GM18951 (cell line): ENCODE results near the gene CTSH.

Experiments used
- POLR2A ChIP-seq: IDR thresholded peaks from 4 replicates; pipeline ENCODE4 v1.6.1; 2011; ENCODE audit warnings: mild to moderate bottlenecking; ENCODE audit not compliant: insufficient read length, insufficient read depth; ENCODE audit errors: extremely low read depth
- in situ Hi-C: fragments of 300-500 bp; cut with MboI; formaldehyde crosslinking; loops from one replicate; pipeline ENCODE4 v1.12.0; 2022; ENCODE audit warnings: low sequenced_read_pairs, mixed read lengths, inconsistent platforms; ENCODE audit not compliant: unreplicated experiment

CTSH gene

DNA sequence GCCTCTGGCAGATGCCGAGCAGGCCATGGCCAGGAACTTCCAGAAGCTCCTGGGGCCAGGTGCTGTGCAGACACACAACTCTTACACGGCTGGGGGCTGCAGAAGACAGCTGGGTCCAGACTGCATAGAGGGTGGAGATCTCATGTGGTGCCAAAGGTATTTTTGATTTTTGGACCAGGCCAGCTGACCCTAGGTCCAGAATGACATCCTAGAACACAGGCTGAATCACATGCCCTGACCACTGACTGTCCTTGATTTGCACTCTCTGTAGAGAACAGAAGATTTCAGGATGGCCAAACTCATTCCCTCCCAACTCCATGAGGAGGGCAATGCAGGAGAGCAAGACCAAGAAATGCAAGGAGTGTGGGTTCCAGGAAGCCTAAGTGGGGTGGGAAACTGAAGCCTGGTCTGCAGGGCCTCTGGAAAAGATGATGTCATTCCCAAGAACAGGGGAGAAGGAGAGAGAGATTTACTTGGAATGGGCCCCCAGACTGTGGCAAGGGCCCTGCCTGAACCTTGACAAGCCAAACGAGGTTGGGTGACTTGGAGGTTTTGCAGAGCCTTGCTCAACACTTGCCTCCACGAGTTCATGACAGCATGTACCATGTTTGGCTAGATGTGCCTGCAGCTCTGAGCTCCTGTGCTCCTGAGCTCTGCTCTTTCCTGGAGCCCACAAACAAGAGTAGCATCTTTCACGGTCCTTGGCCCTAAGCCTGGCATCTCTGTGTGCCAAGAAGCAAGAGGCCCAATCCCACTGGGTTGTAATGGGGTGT is 38.5 kb upstream of the CTSH start:
- no peak for TF ChIP-seq POLR2A
- in situ Hi-C loops, result loop anchor here (10.0 kb wide), 1 partner anchor 69 kb away; no protein-coding TSS in a partner anchor

DNA sequence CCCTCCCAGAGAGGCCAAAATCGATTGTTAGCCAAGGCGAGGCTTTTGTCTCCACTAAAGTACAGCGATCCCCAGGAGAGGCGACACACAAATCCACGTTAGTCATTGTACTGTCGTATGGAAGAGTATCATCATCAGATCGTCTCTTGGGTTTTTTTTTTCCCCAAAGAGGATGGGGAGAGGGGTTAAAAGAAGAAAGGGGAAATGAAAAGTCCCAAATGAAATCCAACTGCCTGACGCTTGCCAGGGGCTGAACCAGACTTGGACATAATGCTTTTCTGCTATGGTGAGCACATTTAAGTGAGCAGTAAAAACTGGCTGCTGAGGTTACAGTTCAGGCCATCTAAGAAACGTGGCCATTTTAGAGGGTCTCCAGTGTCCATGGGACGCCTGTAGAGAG is 37.9 kb upstream of the CTSH start:
- in situ Hi-C loops, result loop anchor here (10.0 kb wide), 1 partner anchor 68 kb away; no protein-coding TSS in a partner anchor
- TF ChIP-seq POLR2A, result no peak

DNA sequence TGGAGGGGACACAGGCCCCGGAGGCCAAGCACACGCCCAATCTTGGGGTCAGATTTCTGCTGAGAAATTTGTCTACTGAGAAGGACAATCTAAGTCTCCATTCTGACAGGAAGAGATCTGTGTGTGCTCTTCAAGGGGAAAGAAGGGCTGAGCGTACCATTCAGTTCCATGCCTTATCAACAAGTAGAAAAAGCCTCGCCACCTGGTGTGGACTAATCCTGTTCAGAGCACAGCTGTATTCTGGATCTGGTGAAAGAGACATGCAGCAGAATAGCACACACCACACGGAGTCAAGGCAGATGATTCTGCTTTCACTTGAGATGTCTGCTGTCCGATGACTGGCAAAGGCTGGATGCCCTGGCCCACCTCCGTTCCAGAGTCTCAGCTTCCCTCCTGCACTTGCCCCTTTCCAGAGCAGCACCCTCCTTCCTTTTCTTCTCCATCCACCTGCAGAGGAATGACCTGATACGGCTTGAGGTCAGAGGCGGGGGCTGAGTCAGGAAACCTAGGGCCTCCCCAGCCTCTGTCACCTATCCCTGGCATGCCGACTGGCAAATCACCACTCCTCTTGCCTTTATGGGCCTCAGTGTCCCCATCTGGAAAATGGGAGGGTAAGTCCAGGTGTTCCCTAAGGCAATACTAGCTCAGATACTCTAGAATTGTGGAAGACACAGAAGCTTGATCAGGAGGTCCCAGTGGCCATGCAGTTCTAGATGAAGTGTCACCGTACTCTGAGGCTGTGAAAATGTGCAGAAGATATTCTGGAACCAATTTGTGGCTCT is 36.9 kb upstream of the CTSH start:
- in situ Hi-C loops, result loop anchor here (10.0 kb wide), 1 partner anchor 67 kb away; no protein-coding TSS in a partner anchor

DNA sequence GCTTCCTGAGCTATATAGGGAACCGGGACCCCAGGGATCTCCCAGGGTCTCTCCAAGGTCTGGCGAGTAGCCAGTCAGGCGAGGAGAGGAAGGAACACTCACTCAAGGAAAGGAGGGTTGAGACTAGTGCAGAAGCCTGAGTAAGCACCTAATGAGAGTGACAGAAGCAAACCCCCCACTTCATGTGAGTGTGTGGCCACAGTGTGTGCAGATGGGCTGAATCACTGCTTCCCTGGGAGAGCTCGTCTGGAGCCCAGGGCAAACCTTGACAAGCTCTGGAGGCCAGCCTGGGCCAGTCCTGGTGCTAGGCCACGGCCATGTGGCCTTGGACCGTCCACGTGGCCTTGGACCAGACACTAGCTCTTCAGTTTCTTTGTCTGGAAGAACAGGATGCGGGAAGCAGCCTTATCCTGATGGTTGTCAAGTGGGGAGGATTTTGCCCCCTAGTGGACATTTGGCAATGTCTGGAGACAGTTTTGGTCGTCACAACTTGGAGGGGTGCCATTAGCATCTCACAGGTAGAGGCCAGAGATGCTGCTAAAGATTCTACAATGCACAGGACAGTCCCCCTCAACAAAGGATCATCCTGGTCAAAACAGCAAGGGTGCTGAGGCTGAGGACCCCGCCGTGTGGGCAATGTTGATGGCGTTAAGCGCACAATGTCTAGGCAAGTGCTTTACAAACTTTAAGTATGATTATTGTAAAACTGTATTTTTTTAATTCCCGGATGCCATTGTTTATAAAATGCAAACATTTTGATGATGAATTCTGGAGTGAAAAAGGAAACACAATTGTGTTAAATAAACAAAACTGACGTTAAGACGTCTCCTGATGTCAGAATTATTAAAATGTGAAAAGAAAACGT is 34.8 kb upstream of the CTSH start:
- peak; percentile 26 for TF ChIP-seq POLR2A

More for the DNA sequence above, 36.9 kb upstream of the CTSH start:
- no peak for TF ChIP-seq POLR2A

DNA sequence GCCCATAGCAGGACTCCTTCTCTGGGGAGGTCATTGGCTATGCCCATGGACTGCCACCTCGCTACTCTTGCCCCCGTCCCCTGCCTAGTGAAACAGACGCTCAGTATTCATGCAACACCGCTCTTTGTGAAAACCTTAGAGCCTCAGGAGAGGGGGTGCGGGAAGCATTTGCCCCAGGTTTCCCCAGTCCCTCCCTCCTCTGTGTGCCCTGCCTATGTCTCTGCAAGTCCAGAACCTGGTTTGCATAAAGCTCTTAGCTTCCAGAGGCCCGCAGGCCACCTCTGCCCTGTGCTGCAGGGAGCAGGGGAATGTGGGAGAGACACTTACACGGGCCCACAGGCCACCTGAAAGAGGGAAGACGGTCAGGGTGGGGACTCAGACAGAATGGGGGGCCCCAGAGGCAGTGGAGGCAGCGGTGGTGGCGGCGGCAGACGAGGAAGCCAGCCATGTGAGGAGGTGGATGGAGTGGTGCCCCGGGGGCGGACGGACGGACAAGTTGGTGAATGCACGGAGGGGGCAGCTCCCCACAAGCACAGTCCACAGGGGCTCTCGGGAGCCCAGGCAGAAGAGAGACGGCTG is 33.8 kb upstream of the CTSH start:
- in situ Hi-C loops, result no loop called here
- peak; percentile 49 for TF ChIP-seq POLR2A

More for the DNA sequence above, 34.8 kb upstream of the CTSH start:
- in situ Hi-C loops, result loop anchor here (10.0 kb wide), 1 partner anchor 65 kb away; no protein-coding TSS in a partner anchor

DNA sequence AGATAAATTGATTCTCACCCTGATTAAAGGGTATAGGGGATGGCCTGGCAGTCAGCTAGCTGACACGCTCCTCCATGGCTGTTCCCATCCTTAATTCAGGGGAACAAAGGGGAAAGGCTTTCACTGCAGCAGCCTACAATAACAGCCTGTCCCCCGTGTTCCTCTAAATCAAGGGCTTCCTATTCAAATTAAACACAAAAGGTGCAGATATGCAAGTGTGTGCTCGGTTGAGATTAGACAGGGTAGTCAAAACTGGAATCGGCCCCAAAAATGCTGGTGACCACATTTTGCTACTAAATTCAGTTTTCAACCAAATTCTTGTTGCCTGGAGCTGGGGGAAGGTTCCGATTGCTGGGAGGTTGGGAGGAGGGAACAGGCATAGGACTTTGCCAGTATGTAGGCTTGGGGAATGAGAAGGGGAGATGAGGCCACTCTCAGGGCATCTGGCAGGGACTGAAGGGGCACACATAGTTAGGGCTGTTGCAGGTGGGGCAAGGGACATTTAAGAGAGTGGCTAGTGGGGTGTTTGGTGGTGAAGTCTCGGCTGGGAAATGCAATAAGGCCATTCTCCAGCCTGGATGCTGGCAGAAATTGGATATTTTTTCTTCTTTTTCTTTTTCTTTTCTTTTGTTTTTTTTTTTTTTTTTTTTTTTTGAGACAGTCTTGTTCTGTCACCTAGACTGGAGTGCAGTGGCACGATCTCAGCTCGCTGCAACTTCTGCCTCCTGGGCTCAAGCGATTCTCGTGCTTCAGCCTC is 32.9 kb upstream of the CTSH start:
- TF ChIP-seq POLR2A, result no peak
- in situ Hi-C loops, result no loop called here

DNA sequence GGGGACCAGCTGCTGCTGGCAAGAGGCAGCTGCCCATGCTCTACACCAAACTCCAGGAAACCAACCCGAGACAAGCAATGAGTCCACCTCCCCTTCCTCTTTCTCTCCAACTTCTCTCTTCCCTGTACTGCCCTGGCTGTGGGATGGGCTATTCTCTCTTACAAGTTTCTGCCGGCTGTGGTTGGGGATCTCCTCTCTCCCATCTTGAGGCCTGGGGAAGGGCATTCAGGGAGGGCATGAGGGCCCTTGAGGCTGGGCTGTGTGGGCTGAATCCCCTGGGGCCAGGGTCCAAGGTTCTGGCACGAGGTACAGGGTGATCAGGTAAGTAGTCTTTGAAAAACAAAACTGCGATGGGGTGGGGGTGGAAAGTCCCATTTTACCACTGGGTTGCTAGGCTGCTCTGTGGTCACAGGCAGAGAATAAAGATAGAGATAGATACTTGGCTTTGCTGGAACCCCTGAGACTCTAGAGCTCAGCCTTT is 32.3 kb upstream of the CTSH start:
- in situ Hi-C loops, result no loop called here
- no peak for TF ChIP-seq POLR2A

DNA sequence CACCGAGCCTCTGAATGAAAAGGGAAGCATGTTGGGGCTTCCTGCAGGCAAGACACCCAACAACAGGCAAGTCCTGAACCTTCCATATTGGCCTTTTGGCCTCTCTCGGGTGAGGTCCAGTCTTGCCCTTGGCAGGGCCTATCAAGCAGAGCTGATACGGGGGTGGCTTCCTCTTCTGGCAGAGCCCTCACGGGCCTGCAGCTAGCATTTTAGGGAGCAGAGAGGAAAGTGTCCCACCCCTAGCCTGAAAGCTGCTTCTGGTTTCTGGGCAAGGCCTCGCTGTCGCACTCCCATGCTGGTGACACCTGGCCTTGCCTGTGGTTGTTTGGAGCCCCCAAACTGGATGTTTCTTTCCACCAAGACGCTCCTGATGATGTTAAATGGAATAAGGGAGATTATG is 31.8 kb upstream of the CTSH start:
- in situ Hi-C loops, result no loop called here
- no peak for TF ChIP-seq POLR2A

DNA sequence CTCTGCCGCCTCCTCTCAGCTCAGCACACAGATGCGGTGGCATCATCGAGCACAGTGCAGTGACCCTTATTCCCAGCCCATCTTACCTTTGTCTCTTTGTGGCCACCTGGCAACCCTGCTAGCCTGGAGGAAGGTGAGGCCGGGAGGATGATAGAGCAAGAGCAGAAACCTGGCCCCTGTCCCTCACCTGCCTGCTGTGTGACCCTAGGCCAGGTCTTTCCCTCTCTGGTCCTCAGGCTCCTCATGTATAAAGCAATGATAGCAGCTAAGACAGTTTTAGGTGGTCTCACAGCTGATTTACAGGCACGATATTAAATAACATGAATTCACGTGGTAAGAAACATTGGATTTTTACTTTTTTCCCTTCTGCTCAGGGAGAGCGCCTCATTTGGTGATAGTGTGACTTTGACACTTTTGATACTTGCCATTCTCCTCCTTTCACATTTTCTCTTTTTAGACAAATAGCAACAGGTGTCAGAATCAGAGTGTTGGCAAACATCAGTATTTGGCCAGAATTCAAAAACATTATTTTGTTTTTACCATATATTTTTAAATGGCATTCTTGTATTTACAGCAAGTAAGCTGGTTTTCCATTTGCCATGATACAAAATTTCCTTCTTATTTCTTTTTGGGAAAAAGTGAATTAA is 29.5 kb upstream of the CTSH start:
- TF ChIP-seq POLR2A, result no peak
- in situ Hi-C loops, result no loop called here

DNA sequence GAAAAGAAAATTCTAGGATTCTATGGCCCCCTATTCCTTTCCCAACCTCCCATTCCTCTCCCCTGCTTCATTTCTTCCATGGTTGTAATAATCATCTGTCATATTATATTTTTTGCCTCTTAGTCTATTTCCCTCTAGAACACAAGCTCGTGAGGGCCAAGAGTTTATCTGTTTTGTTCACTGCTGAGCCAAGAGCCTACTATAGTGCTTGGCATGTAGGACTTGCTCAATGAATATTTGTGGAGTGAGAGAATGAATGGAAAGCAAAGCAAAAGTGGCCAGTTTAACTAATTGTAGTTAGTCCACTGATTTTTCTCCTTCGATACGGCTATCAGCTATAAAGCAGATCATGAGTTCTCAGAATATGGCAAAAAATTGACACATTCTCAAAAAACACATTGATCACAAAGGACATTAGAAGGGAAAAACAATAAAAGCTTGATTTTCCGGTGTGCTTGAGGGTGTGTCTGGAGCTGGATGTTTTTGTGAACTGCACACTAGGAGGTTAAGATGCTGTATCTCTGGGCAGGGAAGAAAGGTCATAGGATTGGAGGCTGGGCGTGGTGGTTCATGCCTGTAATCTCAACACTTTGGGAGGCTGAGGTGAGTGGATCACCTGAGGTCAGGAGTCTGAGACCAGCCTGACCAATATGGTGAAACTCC is 25.0 kb upstream of the CTSH start:
- no peak for TF ChIP-seq POLR2A
- in situ Hi-C loops, result no loop called here
